Measurements from ENCODE around the gene ADAM19. TPM values are rescaled to one million over a fixed set of nuclear protein-coding genes. Genes with fewer than 3 reads are reported as not detected.

Gene ADAM19
- total RNA-seq, 2 donors from 2014 or later: 1.3 to 1.6 TPM

GRCh38 chr5:157473383-157474320 is 101.9 kb downstream of the ADAM19 start:
- DNase-seq: no peak
- 69 to 76% methylated on average over 7 of the region's 7 CpGs for WGBS, 2 donors
- ATAC-seq: no peak
- Histone ChIP-seq H3K36me3 (replicated peaks in 1 of 2; ENCODE audit: insufficient read depth in 1 of 2, low read depth in 2 of 2) (no peaks in the 10 kb centered on the region), H3K4me3 (no peak overlapping the region), H3K9me3 (no peaks in the 10 kb centered on the region), H3K27me3 (no peaks in the 10 kb centered on the region), H3K4me1 (no peaks in the 10 kb centered on the region), H3K27ac (no peak overlapping the region)
- no peak for TF ChIP-seq POLR2A (IDR thresholded peaks at IDR 0.05)
- TF ChIP-seq, protein P1, sequence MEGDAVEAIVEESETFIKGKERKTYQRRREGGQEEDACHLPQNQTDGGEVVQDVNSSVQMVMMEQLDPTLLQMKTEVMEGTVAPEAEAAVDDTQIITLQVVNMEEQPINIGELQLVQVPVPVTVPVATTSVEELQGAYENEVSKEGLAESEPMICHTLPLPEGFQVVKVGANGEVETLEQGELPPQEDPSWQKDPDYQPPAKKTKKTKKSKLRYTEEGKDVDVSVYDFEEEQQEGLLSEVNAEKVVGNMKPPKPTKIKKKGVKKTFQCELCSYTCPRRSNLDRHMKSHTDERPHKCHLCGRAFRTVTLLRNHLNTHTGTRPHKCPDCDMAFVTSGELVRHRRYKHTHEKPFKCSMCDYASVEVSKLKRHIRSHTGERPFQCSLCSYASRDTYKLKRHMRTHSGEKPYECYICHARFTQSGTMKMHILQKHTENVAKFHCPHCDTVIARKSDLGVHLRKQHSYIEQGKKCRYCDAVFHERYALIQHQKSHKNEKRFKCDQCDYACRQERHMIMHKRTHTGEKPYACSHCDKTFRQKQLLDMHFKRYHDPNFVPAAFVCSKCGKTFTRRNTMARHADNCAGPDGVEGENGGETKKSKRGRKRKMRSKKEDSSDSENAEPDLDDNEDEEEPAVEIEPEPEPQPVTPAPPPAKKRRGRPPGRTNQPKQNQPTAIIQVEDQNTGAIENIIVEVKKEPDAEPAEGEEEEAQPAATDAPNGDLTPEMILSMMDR (IDR thresholded peaks at IDR 0.05): no peak
- intact Hi-C loops (cut with DNase I): loop anchor here (10.0 kb wide), 1 partner anchor 149 kb away; no protein-coding TSS in a partner anchor

DNA sequence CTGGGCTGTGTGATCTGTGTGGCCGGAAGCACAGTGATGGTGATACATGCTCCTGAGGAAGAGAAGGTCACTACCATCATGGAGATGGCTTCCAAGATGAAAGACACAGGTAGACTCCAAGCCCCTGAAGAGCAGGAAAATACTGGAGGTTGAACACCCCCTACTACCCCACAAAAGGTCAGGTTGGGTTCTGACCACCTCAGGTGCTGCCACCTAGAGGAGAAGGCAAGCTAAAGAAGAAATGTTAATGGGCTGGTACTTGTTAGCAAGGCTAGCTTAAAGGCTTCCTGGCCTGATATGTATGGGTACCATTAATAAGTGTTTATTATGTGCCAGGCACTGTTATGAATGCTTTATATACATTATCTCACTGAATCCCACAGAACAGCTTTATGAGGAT is 103.9 kb downstream of the ADAM19 start:
- Histone ChIP-seq H3K9me3 (no peaks in the 10 kb centered on the region), H3K27ac (no peak overlapping the region), H3K4me1 (no peaks in the 10 kb centered on the region), H3K27me3 (no peaks in the 10 kb centered on the region), H3K4me3 (no peak overlapping the region), H3K36me3 (replicated peaks in 1 of 2; ENCODE audit: insufficient read depth in 1 of 2, low read depth in 2 of 2) (no peaks in the 10 kb centered on the region)
- TF ChIP-seq POLR2A (IDR thresholded peaks at IDR 0.05): no peak
- TF ChIP-seq, protein P1 (IDR thresholded peaks at IDR 0.05): peak in 4 of 7 experiments; percentile 12 to 36 (median 33)
- ATAC-seq: no peak
- 93 to 100% methylated on average over 1 of the region's 1 CpG for WGBS, 2 donors
- intact Hi-C loops (cut with DNase I): loop anchor here (10.0 kb wide), 1 partner anchor 147 kb away; no protein-coding TSS in a partner anchor
- DNase-seq: no peak

DNA sequence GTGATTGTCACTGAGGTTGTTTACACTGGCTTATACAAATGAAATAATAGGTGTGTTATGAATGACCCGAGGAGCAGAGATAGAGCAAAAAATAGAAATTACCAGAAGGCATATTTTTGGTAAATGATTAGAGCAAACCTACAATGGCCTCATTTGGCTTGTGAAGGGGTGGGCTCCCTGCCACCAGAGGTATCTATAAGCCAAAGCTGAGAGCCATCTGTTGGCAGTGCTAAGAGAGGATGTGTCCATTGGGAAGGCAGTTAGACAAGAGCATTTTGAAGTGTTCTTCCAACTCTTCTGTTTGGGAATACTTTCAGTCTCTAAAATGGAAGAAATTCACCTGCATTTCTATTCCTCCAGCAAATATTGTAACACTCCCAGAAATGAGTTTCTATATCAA is 104.9 kb downstream of the ADAM19 start:
- no peak for DNase-seq
- intact Hi-C loops (cut with DNase I): loop anchor here (10.0 kb wide), 1 partner anchor 146 kb away; no protein-coding TSS in a partner anchor
- no peaks in the 10 kb centered on the region for H3K36me3 ChIP-seq (replicated peaks in 1 of 2; ENCODE audit: insufficient read depth in 1 of 2, low read depth in 2 of 2)
- TF ChIP-seq, protein P1 (IDR thresholded peaks at IDR 0.05): no peak
- no peak for TF ChIP-seq POLR2A (IDR thresholded peaks at IDR 0.05)
- H3K4me1 ChIP-seq: no peaks in the 10 kb centered on the region
- no peaks in the 10 kb centered on the region for H3K27me3 ChIP-seq
- no peak overlapping the region for H3K27ac ChIP-seq
- no peak overlapping the region for H3K4me3 ChIP-seq
- WGBS, 2 donors: 13 to 22% methylated on average over 1 of the region's 1 CpG
- H3K9me3 ChIP-seq: no peaks in the 10 kb centered on the region
- ATAC-seq: no peak

- no peak for ATAC-seq
- Histone ChIP-seq H3K27me3 (no peaks in the 10 kb centered on the region), H3K9me3 (no peaks in the 10 kb centered on the region), H3K36me3 (replicated peaks in 1 of 2; ENCODE audit: insufficient read depth in 1 of 2, low read depth in 2 of 2) (no peaks in the 10 kb centered on the region), H3K4me1 (no peaks in the 10 kb centered on the region), H3K4me3 (no peak overlapping the region), H3K27ac (no peak overlapping the region)
- TF ChIP-seq, protein P1 (IDR thresholded peaks at IDR 0.05): no peak
- no peak for TF ChIP-seq POLR2A (IDR thresholded peaks at IDR 0.05)
- intact Hi-C loops (cut with DNase I): loop anchor here (10.0 kb wide), 1 partner anchor 145 kb away; no protein-coding TSS in a partner anchor
- no peak for DNase-seq
- WGBS, 2 donors: 57 to 68% methylated on average over 7 of the region's 7 CpGs
These were observed 105.9 kb downstream of the ADAM19 start for GRCh38 chr5:157469687-157470086.

Measured in body of pancreas (tissue), 4 donors.